ENCODE measurements around the gene CALCR.

Gene CALCR

DNA sequence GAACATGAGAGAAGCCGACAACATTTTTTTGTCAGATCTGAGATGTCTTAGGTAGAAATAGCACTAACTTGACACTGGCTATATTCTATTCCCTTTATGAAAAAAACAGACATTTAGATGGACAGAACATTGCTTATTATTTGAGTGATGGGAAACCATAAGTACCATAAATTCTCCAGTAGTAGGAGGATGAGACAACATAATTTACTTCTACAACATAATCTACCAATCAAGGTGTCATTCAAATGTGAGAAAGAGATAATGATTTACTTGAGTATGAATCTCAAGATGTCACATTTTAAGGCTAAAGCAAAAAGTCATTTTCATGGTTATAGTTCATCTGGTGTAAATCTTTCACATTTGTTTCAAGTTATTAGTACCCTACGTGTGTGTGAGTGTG lies 110.8 kb downstream of the CALCR start:
- in situ Hi-C loops (cut with MboI; ENCODE audit: low sequenced_read_pairs) = no loop called here

- in situ Hi-C loops (cut with MboI; ENCODE audit: low sequenced_read_pairs) = no loop called here
These were observed 113.2 kb downstream of the CALCR start for GRCh38 chr7:93461350-93461749.

GRCh38 chr7:93453262-93453661 lies 121.3 kb downstream of the CALCR start:
- in situ Hi-C loops (cut with MboI; ENCODE audit: low sequenced_read_pairs) = no loop called here

DNA sequence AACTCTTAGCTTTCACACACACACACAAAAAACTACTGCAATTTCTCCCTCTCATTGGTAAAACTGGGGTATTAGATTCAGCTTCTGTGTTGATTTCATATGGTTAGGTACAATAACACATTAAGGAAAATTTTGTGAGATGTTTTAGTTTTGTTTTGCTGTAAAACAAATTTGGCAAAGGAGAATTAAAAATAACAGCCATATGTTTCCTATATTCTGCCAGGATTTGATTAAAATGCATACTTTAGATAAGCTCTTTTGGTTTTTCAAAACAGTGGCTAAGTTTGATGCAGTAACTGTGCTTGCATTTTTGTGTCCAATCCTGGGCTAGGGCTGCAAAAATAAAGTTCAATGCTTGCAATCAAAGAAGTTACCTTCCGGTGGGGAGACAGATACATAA lies 126.3 kb downstream of the CALCR start:
- in situ Hi-C loops (cut with MboI; ENCODE audit: low sequenced_read_pairs) = no loop called here

- in situ Hi-C loops (cut with MboI; ENCODE audit: low sequenced_read_pairs) = no loop called here
These were observed 127.0 kb downstream of the CALCR start for GRCh38 chr7:93447509-93447908.

- in situ Hi-C loops (cut with MboI; ENCODE audit: low sequenced_read_pairs) = no loop called here
These were observed 131.9 kb downstream of the CALCR start for GRCh38 chr7:93442478-93443224.

- in situ Hi-C loops (cut with MboI; ENCODE audit: low sequenced_read_pairs) = no loop called here
These were observed 138.7 kb downstream of the CALCR start for GRCh38 chr7:93435791-93436190.

DNA sequence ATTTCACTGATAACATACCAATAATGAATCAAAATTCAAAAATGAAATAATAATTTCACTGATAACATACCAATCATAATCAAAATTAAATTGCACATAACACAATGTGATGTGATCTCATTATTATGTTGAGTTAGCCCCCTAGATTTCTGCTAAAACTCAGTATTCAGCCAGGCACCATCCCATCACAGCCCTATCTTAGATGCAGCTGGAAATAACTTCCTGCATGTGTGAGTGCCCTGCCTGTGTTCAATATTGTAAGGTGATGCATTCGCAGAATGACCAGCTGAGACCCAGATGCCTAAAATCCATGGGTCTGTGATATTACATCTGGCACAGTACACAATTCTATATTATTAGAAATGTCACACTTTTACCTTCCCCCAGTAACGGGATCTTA lies 142.4 kb downstream of the CALCR start:
- in situ Hi-C loops (cut with MboI; ENCODE audit: low sequenced_read_pairs) = no loop called here

DNA sequence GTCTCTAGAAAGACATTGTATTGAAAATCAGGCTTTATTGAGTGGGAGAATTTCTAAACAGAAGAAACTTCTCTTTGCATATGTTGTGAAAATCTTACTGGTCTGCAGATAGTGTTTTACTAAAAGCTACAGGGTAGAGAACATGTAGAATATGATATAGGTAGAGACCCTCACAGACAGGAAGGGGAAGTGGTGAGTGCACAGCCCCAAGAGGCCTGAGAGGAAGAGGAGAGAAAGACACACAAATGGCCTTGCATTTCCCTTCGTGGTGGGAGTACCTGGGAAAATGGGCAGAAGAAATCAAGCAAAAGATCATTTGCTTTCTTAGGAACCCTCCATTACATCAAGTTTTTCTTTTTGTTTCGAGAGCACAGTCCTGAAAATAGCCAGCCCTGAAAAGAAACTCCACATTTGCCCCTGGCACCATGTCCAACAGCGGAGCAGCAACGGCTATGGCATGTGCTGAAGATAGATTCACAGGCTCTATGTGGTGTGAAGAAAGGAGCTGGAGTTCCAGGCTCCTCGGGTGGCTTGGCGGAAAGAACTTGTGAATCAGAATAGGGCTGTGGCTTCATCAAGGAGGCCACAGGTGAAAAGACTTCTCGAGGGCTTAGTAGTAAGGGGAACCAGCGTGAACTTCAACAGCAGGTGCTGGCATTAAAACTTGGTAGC lies 143.5 kb downstream of the CALCR start:
- in situ Hi-C loops (cut with MboI; ENCODE audit: low sequenced_read_pairs) = no loop called here

DNA sequence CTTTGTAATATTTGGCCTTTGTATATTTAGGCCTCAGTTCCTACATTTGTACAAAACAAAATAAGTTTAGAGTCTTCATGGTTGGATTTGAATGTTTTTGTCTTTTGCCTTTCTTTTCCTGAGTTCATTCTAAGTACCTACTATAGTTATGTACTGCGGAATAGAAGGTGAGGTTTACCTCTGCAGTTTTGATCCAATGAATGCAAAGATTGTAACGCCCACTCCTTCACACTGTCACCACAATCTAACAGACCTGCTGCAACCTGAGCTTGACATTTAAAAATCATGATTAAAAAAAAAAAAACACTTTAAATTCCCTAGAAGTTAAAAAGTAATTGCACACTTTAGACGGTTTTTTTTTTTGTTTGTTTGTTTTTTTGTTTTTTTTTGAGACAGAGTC lies 145.0 kb downstream of the CALCR start:
- in situ Hi-C loops (cut with MboI; ENCODE audit: low sequenced_read_pairs) = no loop called here

GRCh38 chr7:93427107-93427506 lies 147.4 kb downstream of the CALCR start:
- in situ Hi-C loops (cut with MboI; ENCODE audit: low sequenced_read_pairs) = no loop called here

DNA sequence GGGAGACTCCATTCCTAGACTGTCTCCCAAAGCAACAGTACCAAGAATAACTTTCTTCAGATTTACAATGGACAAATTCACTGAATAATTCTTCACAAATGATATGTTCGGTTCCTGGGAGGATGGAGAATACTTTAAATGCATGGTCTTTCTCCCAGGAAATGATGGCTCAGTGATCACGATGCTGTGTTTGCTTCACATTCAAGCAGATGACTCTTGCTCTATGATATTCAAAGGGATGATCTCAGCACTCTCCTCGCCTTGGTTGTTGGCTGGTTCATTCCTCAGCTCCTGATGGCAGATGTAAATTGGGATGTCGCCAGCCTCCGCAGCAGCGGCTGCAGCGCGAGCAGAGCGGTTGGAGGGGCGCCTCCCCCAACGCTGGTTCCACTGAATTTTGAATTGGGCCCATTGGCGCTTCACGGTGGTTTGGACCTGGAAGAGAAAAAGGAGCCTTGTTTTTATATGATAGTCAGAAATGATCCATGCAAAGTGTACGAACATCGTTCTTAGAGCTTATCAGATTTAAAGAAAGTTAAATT lies 148.3 kb downstream of the CALCR start:
- in situ Hi-C loops (cut with MboI; ENCODE audit: low sequenced_read_pairs) = no loop called here

DNA sequence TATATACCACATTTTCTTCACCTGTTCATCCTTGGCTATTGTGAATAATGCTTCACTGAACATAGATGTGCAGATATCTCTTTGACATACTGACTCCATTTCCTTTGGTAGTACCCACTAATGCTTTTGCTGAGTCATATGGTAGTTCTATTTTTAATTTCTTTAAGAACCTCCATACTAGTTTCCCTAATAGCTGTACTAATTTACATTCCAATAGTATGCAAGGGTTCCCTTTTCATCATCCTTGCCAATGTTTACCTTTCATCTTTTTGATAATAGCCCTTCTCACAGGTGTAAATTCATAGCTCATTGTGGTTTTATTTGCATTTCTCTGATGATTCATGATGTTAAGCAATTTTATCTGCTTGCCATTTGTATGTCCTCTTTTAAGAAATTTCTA lies 159.9 kb downstream of the CALCR start:
- in situ Hi-C loops (cut with MboI; ENCODE audit: low sequenced_read_pairs) = no loop called here

DNA sequence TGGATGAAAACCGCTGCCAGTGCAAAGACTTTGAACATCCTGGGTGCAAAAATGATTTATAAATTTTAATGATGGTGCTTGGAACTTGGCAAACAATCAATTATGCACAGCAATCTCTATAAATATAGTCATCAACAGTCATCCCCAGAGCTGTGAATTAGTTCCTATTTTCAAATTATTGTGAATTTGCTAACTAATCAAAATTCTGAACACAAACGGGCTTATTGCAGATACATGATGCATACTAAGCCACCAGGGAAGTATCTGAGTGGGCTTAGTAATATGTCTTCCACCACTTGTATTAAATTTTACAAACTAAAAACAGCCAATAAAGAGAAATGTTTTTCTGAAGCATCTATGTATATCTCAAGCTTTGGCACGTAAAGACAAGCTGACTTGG lies 165.2 kb downstream of the CALCR start:
- in situ Hi-C loops (cut with MboI; ENCODE audit: low sequenced_read_pairs) = no loop called here

DNA sequence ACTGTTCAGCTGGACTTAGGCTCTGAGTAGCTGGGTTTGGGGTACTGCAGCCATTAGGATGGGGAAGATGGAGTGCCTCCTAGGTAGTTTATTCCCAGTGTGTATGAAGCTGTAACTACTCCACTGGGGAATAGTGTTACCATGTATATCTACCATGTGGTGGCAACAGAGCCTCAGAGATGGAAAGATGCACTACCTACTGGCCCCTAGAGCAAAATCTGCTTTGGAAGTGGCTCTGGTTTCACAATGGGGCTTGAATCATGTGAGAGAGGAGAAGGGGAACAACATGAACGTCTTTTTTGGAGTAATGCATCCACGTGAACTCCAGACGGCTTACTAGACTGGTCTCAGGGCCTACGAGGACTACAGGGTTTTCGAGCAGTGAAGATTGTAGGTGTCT lies 167.3 kb downstream of the CALCR start:
- in situ Hi-C loops (cut with MboI; ENCODE audit: low sequenced_read_pairs) = no loop called here

- in situ Hi-C loops (cut with MboI; ENCODE audit: low sequenced_read_pairs) = no loop called here
These were observed 171.6 kb downstream of the CALCR start for GRCh38 chr7:93402944-93403343.

GRCh38 chr7:93399642-93400041 lies 174.9 kb downstream of the CALCR start:
- in situ Hi-C loops (cut with MboI; ENCODE audit: low sequenced_read_pairs) = no loop called here

DNA sequence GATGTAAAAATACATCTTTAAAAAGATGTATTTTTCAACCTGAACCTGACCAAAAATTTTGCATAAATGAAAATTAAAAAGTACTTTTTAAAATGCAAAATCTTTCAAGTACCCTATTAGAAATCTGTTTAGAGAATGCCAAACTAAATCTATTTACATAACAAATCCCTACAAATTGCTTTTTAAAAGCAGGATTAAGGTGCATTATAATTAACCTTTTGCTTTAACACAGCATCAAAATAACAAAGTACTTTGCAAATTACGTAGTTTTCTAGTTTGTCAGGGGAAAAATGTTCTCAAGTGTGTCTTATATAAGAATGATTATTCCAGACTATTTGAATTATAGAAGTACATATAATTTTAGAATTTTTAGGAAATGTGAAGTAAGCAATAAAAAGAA lies 181.5 kb downstream of the CALCR start:
- in situ Hi-C loops (cut with MboI; ENCODE audit: low sequenced_read_pairs) = no loop called here

DNA sequence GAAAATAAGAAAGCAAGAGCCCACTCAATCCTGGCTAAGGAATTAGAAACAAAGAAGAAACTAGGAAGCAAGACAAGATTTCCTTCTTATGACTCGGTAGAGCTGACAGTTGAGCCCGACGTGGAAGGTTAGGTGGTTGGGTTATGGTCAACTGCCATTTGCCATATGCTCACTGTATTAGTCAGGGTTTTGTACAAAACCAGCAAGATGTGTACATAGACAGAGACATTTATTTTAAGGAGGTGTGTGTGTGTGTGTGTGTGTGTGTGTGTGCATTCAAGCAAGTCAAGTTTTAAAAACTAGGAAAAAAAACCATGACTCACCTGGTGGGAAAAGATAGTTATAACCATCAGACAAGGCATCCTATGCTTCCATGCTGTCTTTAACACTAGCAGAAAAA lies 183.9 kb downstream of the CALCR start:
- in situ Hi-C loops (cut with MboI; ENCODE audit: low sequenced_read_pairs) = no loop called here

GRCh38 chr7:93382362-93382761 lies 192.2 kb downstream of the CALCR start:
- in situ Hi-C loops (cut with MboI; ENCODE audit: low sequenced_read_pairs) = no loop called here

GRCh38 chr7:93378131-93378760 lies 196.3 kb downstream of the CALCR start:
- in situ Hi-C loops (cut with MboI; ENCODE audit: low sequenced_read_pairs) = no loop called here

GRCh38 chr7:93375603-93376002 lies 198.9 kb downstream of the CALCR start:
- in situ Hi-C loops (cut with MboI; ENCODE audit: low sequenced_read_pairs) = no loop called here

Measured in HL-60/S4 (cell line).